WTC11 (cell line): Measurements from ENCODE around the gene EZR. TPM values are rescaled to one million over a fixed set of nuclear protein-coding genes. Genes with fewer than 3 reads are reported as not detected.

Source experiments
- ATAC-seq: fragments of 200-7000 bp; cut with Tn5 transposase; 2 replicates; pipeline ENCODE4 v1.10.0; 2021; ENCODE audit warnings: mild to moderate bottlenecking, moderate library complexity
- CTCF ChIA-PET: fragments of 300-600 bp; sonication (Branson Sonifier 250); formaldehyde crosslinking; loops from one replicate; lab custom pipeline; 2021; ENCODE audit warnings: antibody characterized with exemption; lab: Charles Lee
- POLR2A ChIA-PET: fragments of 350-600 bp; sonication (Branson Sonifier 250); formaldehyde crosslinking; loops from one replicate; lab custom pipeline; 2021; ENCODE audit warnings: antibody characterized with exemption; lab: Charles Lee
- DNase-seq: peaks from one replicate; pipeline ENCODE4 v3.0.0; 2021; ENCODE audit warnings: low spot score
- H3K27ac Mint-ChIP-seq: 2 replicates; pipeline ENCODE4 v1.8.0; 2021; ENCODE audit warnings: mixed read lengths
- H3K27me3 Mint-ChIP-seq: 2 replicates; pipeline ENCODE4 v1.8.0; 2021; ENCODE audit warnings: low read depth, mild to moderate bottlenecking, moderate library complexity, mixed read lengths
- H3K36me3 Mint-ChIP-seq: 2 replicates; pipeline ENCODE4 v1.8.0; 2021; ENCODE audit warnings: mixed read lengths
- H3K4me1 Mint-ChIP-seq: 2 replicates; pipeline ENCODE4 v1.8.0; 2022; ENCODE audit warnings: mixed read lengths
- H3K4me3 Mint-ChIP-seq: 2 replicates; pipeline ENCODE4 v1.8.0; 2021; ENCODE audit warnings: mild to moderate bottlenecking, moderate library complexity, mixed read lengths
- H3K9me3 Mint-ChIP-seq: 2 replicates; pipeline ENCODE4 v1.8.0; 2021; ENCODE audit warnings: mixed read lengths
- FOXP1 ChIP-seq: sonication (generic); formaldehyde crosslinking; IDR thresholded peaks from 2 replicates; pipeline ENCODE4 v1.8.0; 2022; ENCODE audit warnings: missing genetic modification reagents, mild to moderate bottlenecking, moderate library complexity, borderline replicate concordance
- GRHL2 ChIP-seq: fragments of 250-450 bp; sonication (Bioruptor Pico); IDR thresholded peaks from 2 replicates; pipeline ENCODE4 v1.8.0; 2022; ENCODE audit warnings: mild to moderate bottlenecking, moderate library complexity; ENCODE audit not compliant: insufficient replicate concordance, severe bottlenecking
- IRF1 ChIP-seq: sonication (generic); formaldehyde crosslinking; IDR thresholded peaks from 2 replicates; pipeline ENCODE4 v1.8.0; 2023; ENCODE audit warnings: missing genetic modification reagents
- MXD4 ChIP-seq: fragments of 250-450 bp; sonication (Bioruptor Pico); IDR thresholded peaks from 2 replicates; pipeline ENCODE4 v1.8.0; 2021; ENCODE audit warnings: mild to moderate bottlenecking, moderate library complexity, borderline replicate concordance
- MYBL2 ChIP-seq: sonication (generic); formaldehyde crosslinking; IDR thresholded peaks from 2 replicates; pipeline ENCODE4 v1.8.1; 2023; ENCODE audit warnings: mild to moderate bottlenecking, moderate library complexity, missing genetic modification reagents
- NR2C2 ChIP-seq: sonication (generic); formaldehyde crosslinking; IDR thresholded peaks from 2 replicates; pipeline ENCODE4 v1.8.0; 2022; ENCODE audit warnings: mild to moderate bottlenecking, missing genetic modification reagents
- OVOL2 ChIP-seq: fragments of 250-450 bp; sonication (Bioruptor Pico); IDR thresholded peaks from 2 replicates; pipeline ENCODE4 v1.9.0; 2021; ENCODE audit warnings: mild to moderate bottlenecking, borderline replicate concordance
- PRDM15 ChIP-seq: sonication (generic); formaldehyde crosslinking; IDR thresholded peaks from 2 replicates; pipeline ENCODE4 v1.8.0; 2022; ENCODE audit warnings: missing genetic modification reagents
- PRRX2 ChIP-seq: fragments of 250-450 bp; sonication (Bioruptor Pico); IDR thresholded peaks from 2 replicates; pipeline ENCODE4 v1.8.0; 2021; ENCODE audit warnings: mild to moderate bottlenecking
- TP53 ChIP-seq: sonication (generic); formaldehyde crosslinking; IDR thresholded peaks from 2 replicates; pipeline ENCODE4 v1.8.1; 2023; ENCODE audit warnings: mild to moderate bottlenecking, missing genetic modification reagents
- ZBTB43 ChIP-seq: sonication (generic); formaldehyde crosslinking; IDR thresholded peaks from 2 replicates; pipeline ENCODE4 v1.8.1; 2023; ENCODE audit warnings: mild to moderate bottlenecking, missing genetic modification reagents
- ZMAT4 ChIP-seq: fragments of 250-450 bp; sonication (Bioruptor Pico); IDR thresholded peaks from 2 replicates; pipeline ENCODE4 v1.9.0; 2021; ENCODE audit warnings: mild to moderate bottlenecking
- ZNF121 ChIP-seq: sonication (generic); formaldehyde crosslinking; IDR thresholded peaks from 2 replicates; pipeline ENCODE4 v1.8.0; 2023; ENCODE audit warnings: missing genetic modification reagents
- ZNF423 ChIP-seq: fragments of 250-450 bp; sonication (Bioruptor Pico); IDR thresholded peaks from 2 replicates; pipeline ENCODE4 v2.1.2; 2022; ENCODE audit warnings: mild to moderate bottlenecking, moderate library complexity
- total RNA-seq: library from RNA; stranded (reverse); gene quantifications from 3 replicates; pipeline ENCODE4 v1.2.3, GENCODE V29; 2021
- TF ChIP-seq, protein P1 (sequence below): sonication (generic); formaldehyde crosslinking; IDR thresholded peaks from 2 replicates; pipeline ENCODE4 v1.8.0; 2023; ENCODE audit warnings: missing genetic modification reagents, mild to moderate bottlenecking, borderline replicate concordance

The EZR gene
- total RNA-seq, 1 experiment from 2014 or later, result 215 TPM

DNA sequence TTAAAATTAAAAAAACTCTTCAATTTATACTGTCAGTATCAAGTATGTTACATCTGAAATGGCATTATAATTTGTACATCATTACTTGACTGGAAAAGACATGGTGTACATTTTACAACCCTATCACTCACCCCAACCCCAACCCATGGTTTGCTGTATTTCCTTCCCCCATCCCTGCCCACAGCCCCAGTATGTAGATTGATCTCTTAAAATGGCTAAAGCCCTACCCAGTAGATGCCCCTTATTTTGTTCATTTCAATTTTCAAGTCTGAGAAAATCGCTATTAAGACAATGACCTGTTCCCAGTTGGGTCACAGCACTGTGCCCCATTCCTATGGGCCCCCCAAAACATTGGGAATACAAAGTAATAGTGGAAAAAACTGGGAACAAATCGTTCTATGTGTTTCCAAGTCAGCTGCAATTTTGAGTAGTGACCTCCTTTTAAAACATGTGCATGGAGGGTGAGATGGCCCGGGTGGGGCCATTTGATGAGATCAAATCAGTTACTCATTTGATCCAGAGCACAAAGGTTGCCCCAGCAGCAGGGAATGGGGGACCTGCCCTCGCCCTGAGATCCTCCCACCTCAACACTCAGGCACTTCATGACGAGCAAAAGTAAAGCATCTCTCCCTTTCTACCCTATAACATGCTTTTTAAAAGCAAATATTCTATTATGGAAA, 13.3 kb downstream of the EZR start (continued):
- TF ChIP-seq GRHL2 (CRISPR knock-in tag) (no peak), NR2C2 (CRISPR knock-in tag) (no peak)
- TF ChIP-seq, protein P1, sequence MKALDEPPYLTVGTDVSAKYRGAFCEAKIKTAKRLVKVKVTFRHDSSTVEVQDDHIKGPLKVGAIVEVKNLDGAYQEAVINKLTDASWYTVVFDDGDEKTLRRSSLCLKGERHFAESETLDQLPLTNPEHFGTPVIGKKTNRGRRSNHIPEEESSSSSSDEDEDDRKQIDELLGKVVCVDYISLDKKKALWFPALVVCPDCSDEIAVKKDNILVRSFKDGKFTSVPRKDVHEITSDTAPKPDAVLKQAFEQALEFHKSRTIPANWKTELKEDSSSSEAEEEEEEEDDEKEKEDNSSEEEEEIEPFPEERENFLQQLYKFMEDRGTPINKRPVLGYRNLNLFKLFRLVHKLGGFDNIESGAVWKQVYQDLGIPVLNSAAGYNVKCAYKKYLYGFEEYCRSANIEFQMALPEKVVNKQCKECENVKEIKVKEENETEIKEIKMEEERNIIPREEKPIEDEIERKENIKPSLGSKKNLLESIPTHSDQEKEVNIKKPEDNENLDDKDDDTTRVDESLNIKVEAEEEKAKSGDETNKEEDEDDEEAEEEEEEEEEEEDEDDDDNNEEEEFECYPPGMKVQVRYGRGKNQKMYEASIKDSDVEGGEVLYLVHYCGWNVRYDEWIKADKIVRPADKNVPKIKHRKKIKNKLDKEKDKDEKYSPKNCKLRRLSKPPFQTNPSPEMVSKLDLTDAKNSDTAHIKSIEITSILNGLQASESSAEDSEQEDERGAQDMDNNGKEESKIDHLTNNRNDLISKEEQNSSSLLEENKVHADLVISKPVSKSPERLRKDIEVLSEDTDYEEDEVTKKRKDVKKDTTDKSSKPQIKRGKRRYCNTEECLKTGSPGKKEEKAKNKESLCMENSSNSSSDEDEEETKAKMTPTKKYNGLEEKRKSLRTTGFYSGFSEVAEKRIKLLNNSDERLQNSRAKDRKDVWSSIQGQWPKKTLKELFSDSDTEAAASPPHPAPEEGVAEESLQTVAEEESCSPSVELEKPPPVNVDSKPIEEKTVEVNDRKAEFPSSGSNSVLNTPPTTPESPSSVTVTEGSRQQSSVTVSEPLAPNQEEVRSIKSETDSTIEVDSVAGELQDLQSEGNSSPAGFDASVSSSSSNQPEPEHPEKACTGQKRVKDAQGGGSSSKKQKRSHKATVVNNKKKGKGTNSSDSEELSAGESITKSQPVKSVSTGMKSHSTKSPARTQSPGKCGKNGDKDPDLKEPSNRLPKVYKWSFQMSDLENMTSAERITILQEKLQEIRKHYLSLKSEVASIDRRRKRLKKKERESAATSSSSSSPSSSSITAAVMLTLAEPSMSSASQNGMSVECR (CRISPR knock-in tag), result no peak

DNA sequence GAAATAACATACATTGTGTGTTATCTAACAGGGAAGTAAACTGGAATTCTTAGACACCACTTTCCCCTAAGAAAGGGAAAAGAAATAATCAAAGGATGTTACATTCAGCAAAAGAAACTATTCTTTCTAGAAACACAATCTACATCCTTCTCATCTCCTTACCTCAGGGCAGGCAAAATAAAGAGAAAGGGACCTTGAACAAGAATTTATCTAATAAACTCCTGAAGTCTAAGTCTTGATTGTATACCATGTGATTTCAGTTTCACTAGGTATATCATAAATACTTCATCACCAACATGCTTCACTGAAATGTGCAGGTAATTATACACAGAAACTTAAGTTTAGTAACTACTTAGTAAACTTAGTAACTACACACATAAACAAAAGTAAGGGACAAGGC, 15.0 kb downstream of the EZR start:
- peaks cover 95% of the 10 kb centered on the region for H3K4me1 Mint-ChIP-seq
- peaks cover 5% of the 10 kb centered on the region; the same call in 1 of the 2 replicates for H3K36me3 Mint-ChIP-seq
- ChIA-PET POLR2A (interaction anchor here (1.3 kb wide), 1 partner anchor 65 kb away, joined by 5 read pairs; no protein-coding TSS in a partner anchor), CTCF (no interaction called here)
- no peaks in the 10 kb centered on the region for H3K9me3 Mint-ChIP-seq
- no peaks in the 10 kb centered on the region for H3K27me3 Mint-ChIP-seq
- no peak for TF ChIP-seq MXD4
- TF ChIP-seq PRRX2 (CRISPR knock-in tag), result no peak
- TF ChIP-seq NR2C2 (CRISPR knock-in tag), result no peak
- TF ChIP-seq IRF1, result no peak
- no peak for TF ChIP-seq ZMAT4 (CRISPR knock-in tag)
- no peak for TF ChIP-seq TP53
- TF ChIP-seq MYBL2 (CRISPR knock-in tag), result no peak
- TF ChIP-seq ZNF121 (CRISPR knock-in tag), result no peak
- no peak for TF ChIP-seq OVOL2
- no peak for TF ChIP-seq PRDM15 (CRISPR knock-in tag)
- no peak for TF ChIP-seq ZNF423
- TF ChIP-seq ZBTB43, result no peak
- TF ChIP-seq FOXP1 (CRISPR knock-in tag), result no peak
- TF ChIP-seq, all 79 proteins: peak for 0
- H3K27ac Mint-ChIP-seq, result peak overlapping the region; percentile 85
- H3K4me3 Mint-ChIP-seq, result peak overlapping the region; percentile 34; the same call in 1 of the 2 replicates
- DNase-seq (no peak), ATAC-seq (no peak)
